Measurements from ENCODE around the gene ST3GAL4. TPM values are rescaled to one million over a fixed set of nuclear protein-coding genes. Genes with fewer than 3 reads are reported as not detected.

The ST3GAL4 gene
- total RNA-seq, 1 experiment from 2014 or later: 13.1 TPM

DNA sequence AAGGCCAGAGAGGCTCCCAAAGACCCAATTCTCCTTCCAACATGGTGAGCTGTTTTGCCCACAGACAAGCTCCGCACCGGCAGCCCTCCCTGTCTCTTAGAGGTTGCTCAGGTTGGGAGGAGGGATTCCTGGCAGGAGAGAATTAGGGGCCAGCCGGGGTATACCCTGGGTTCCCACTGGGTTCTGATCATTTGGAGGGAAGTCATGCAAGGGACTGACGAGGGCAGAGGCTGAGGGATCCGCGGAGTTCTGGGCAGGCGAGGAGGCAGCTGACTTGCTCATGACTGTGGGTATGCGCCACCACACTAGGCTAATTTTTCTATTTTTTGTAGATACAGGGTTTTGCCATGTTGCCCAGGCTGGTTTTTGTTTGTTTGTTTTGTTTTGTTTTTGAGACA lies 4.6 kb downstream of the ST3GAL4 start:
- Histone ChIP-seq H3K9ac (ENCODE audit: low read length) (no peak overlapping the region), H3K27me3 (ENCODE audit: insufficient read depth, low read length) (no peaks in the 10 kb centered on the region), H2AFZ (ENCODE audit: low read depth, low read length, poor library complexity, severe bottlenecking) (no peak overlapping the region), H3K4me3 (replicated peaks in 1 of 2; ENCODE audit: low read depth in 1 of 2, low read length in 2 of 2) (no peak overlapping the region), H3K9me3 (ENCODE audit: control insufficient read depth in 1 of 2, insufficient read depth in 1 of 2, low read depth in 1 of 2, low read length in 2 of 2) (no peaks in the 10 kb centered on the region), H3K27ac (ENCODE audit: low read depth, low read length) (no peak overlapping the region), H3K9me2 (ENCODE audit: insufficient read depth) (no peaks in the 10 kb centered on the region), H3K36me3 (ENCODE audit: control insufficient read depth in 1 of 2, insufficient read depth in 2 of 2, low read length in 2 of 2) (no peaks in the 10 kb centered on the region), H3K4me1 (ENCODE audit: control insufficient read depth in 1 of 2, insufficient read depth in 2 of 2, low read length in 2 of 2) (peaks cover 11 to 30% of the 10 kb centered on the region in 2 experiments), H3K79me2 (ENCODE audit: insufficient read depth, low read length) (peaks cover 2% of the 10 kb centered on the region; the same call in 1 of the 2 replicates), H3K4me2 (ENCODE audit: low read length) (no peak overlapping the region), H4K20me1 (ENCODE audit: insufficient read depth) (no peaks in the 10 kb centered on the region)
- ChIA-PET POLR2A (no interaction called here), CTCF (interaction anchor here (0.6 kb wide), 1 partner anchor 41 kb away, joined by 3 read pairs; no protein-coding TSS in a partner anchor), RAD21 (ENCODE audit: low non-redundant PET in 1 of 2, low total read pairs in 2 of 2, uncharacterized antibody in 2 of 2, unreplicated experiment in 2 of 2) (no interaction called here)
- no TSS peak for BruUV-seq (replicated peaks)
- ATAC-seq (no peak), DNase-seq (ENCODE audit: low read depth, low spot score) (no peak)
- no peak for TF ChIP-seq ATF3 (IDR thresholded peaks at IDR 0.05)
- TF ChIP-seq POLR2AphosphoS5 (IDR thresholded peaks at IDR 0.05; ENCODE audit: low read depth, low read length): no peak
- TF ChIP-seq CBX3 (IDR thresholded peaks at IDR 0.05; ENCODE audit: low read depth): no peak
- intact Hi-C loops (cut with micrococcal nuclease): no loop called here

DNA sequence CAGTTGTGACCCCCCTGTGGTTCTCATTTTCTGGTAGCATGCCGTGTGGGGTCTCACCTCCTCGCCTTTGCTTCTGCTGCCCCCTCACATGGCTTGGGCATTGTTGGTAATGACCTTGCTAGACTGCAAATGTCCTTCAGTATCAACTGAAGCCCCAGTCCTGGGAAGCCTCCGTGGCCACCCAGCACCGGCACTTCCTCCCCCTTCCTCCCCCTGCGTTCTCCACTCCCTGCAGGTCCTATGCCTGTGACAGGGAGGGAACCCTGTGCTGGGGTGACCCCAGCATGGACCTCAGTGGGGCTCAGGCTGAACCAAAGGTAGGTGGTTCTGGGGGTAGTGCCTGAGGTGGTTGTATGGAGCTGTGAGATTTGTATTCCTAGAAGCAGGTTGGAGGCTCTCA lies 5.9 kb downstream of the ST3GAL4 start:
- Histone ChIP-seq H3K9me3 (ENCODE audit: control insufficient read depth in 1 of 2, insufficient read depth in 1 of 2, low read depth in 1 of 2, low read length in 2 of 2) (no peaks in the 10 kb centered on the region), H3K27me3 (ENCODE audit: insufficient read depth, low read length) (no peaks in the 10 kb centered on the region), H3K79me2 (ENCODE audit: insufficient read depth, low read length) (no peaks in the 10 kb centered on the region), H3K9ac (ENCODE audit: low read length) (no peak overlapping the region), H3K4me1 (ENCODE audit: control insufficient read depth in 1 of 2, insufficient read depth in 2 of 2, low read length in 2 of 2) (peaks cover 9 to 24% of the 10 kb centered on the region in 2 experiments), H3K27ac (ENCODE audit: low read depth, low read length) (no peak overlapping the region), H3K36me3 (ENCODE audit: control insufficient read depth in 1 of 2, insufficient read depth in 2 of 2, low read length in 2 of 2) (no peaks in the 10 kb centered on the region), H4K20me1 (ENCODE audit: insufficient read depth) (no peaks in the 10 kb centered on the region), H3K9me2 (ENCODE audit: insufficient read depth) (no peaks in the 10 kb centered on the region), H3K4me2 (ENCODE audit: low read length) (no peak overlapping the region), H3K4me3 (replicated peaks in 1 of 2; ENCODE audit: low read depth in 1 of 2, low read length in 2 of 2) (no peak overlapping the region), H2AFZ (ENCODE audit: low read depth, low read length, poor library complexity, severe bottlenecking) (no peak overlapping the region)
- ChIA-PET CTCF (no interaction called here), POLR2A (no interaction called here), RAD21 (ENCODE audit: low non-redundant PET in 1 of 2, low total read pairs in 2 of 2, uncharacterized antibody in 2 of 2, unreplicated experiment in 2 of 2) (no interaction called here)
- DNase-seq (ENCODE audit: low read depth, low spot score): no peak
- no peak for TF ChIP-seq ZFX (IDR thresholded peaks at IDR 0.05)
- TF ChIP-seq SRF (IDR thresholded peaks at IDR 0.05; ENCODE audit: low read depth): no peak
- TF ChIP-seq EGR1 (IDR thresholded peaks at IDR 0.05; ENCODE audit: low read depth): no peak
- TF ChIP-seq TCF7L2 (IDR thresholded peaks at IDR 0.05; ENCODE audit: borderline replicate concordance, extremely low read depth, insufficient read depth, insufficient read length): no peak
- no peak for TF ChIP-seq EZH2 (IDR thresholded peaks at IDR 0.05)
- TF ChIP-seq MAX (IDR thresholded peaks at IDR 0.05): no peak
- TF ChIP-seq JUND (IDR thresholded peaks at IDR 0.05): no peak
- no peak for TF ChIP-seq SP1 (IDR thresholded peaks at IDR 0.05; ENCODE audit: low read depth)
- no peak for TF ChIP-seq ELF1 (IDR thresholded peaks at IDR 0.05; ENCODE audit: borderline replicate concordance, low read depth)
- no peak for TF ChIP-seq ATF3 (IDR thresholded peaks at IDR 0.05)
- TF ChIP-seq ZNF274 (IDR thresholded peaks at IDR 0.05; ENCODE audit: low read depth, low read length): no peak
- TF ChIP-seq CEBPB (IDR thresholded peaks at IDR 0.05; ENCODE audit: low read depth): no peak
- TF ChIP-seq, protein P1, sequence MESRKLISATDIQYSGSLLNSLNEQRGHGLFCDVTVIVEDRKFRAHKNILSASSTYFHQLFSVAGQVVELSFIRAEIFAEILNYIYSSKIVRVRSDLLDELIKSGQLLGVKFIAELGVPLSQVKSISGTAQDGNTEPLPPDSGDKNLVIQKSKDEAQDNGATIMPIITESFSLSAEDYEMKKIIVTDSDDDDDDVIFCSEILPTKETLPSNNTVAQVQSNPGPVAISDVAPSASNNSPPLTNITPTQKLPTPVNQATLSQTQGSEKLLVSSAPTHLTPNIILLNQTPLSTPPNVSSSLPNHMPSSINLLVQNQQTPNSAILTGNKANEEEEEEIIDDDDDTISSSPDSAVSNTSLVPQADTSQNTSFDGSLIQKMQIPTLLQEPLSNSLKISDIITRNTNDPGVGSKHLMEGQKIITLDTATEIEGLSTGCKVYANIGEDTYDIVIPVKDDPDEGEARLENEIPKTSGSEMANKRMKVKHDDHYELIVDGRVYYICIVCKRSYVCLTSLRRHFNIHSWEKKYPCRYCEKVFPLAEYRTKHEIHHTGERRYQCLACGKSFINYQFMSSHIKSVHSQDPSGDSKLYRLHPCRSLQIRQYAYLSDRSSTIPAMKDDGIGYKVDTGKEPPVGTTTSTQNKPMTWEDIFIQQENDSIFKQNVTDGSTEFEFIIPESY (IDR thresholded peaks at IDR 0.05; ENCODE audit: extremely low read depth, insufficient replicate concordance, low read length): no peak
- no peak for TF ChIP-seq SIN3A (IDR thresholded peaks at IDR 0.05; ENCODE audit: low read depth)
- no peak for TF ChIP-seq POLR2AphosphoS5 (IDR thresholded peaks at IDR 0.05; ENCODE audit: low read depth, low read length)
- no peak for ATAC-seq
- intact Hi-C loops (cut with micrococcal nuclease): no loop called here
- BruUV-seq (replicated peaks): no TSS peak

All from HCT116 (cell line).